Heart left ventricle (tissue), 13 donors: ENCODE data around the gene PRKACA.

Experiments
- POLR2A ChIP-seq, 2 donors: fragments of 450-650 bp; IDR thresholded peaks; one replicate each; pipeline ENCODE4 v1.6.1; 2017; ENCODE audit warnings: antibody characterized with exemption in 2 of 2, mild to moderate bottlenecking in 2 of 2, moderate library complexity in 2 of 2
- TF ChIP-seq, protein P1 (sequence below), 12 donors: fragments of 200-600 bp; sonication (generic) in 4 of 12; IDR thresholded peaks; one replicate each; pipeline versions ENCODE4 v1.5.0 to v1.8.0; 2018 to 2022; ENCODE audit warnings: antibody characterized with exemption in 12 of 12, mild to moderate bottlenecking in 5 of 12
- donor health status: ischemic (EF 13 %, LVEDD 7.1; RV severe dilation, severe dysfunction).
- donor health status: DM: no; HTN: yes; CAD: no.
- donor health status: DM: no; HTN: no; CAD: no.
- donor health status: ischemic (EF 25% LVEDD 6.9; RV normal size, moderate dysfunction).
- donor health status: ischemic (EF 25% LVEDD 5.7; RV mildly dilated, moderate dysfunction).
- donor health status: ischemic (EF 35%, LVEDD 5.7; RV mildly dilated, moderate dysfunction).
- donor health status: nonischemic (EF 11% LVEDD 7.7; RV severe dilation, severe dysfunction).
- donor health status: DM: yes; HTN: yes; CAD: no.
- donor health status: PGD.
- donor health status: ischemic (EF 29% LVEDD 5.4; RV normal size, mild dysfunction).
- donor health status: nonischemic (EF 23%, LVEDD 6.1; RV moderate dilation, normal function).

DNA sequence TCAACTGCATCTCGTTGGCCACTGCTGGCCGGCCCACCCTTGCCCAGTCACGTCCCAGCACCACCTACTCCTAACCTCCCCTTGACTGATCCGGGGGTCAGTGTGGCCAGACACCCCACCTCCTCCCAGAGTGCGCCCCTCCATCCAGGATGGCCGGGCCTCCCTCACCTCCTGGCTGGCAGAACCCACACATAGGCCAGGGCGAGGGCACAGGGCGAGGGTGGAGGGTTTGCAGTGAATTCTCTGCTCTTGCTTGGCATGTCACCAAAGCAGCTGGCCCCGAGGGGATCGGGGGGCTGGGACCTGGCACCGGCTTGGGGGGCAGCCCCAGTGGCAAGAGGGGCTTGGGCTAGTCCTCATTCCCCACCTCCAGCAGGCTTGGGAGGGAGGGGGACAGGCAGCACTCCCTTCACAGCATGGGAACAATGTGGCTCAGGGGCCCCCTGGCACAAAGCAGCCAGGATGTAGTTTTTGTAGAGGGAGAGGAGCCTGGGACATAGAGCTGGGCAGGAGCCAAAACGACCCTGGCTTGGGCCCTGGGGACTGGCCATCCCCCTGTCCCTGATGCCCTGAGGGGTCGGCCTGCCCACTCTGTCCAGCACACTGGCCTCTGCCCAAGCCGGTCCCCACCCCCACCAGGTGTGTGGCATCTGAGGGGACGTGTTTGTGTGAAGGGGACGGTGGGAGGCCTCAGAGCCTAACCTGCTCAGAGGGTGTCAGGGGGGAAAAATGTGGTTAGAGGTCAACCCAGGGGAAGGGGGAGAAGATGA is 47.3 kb upstream of the PRKACA start:
- TF ChIP-seq, protein P1, sequence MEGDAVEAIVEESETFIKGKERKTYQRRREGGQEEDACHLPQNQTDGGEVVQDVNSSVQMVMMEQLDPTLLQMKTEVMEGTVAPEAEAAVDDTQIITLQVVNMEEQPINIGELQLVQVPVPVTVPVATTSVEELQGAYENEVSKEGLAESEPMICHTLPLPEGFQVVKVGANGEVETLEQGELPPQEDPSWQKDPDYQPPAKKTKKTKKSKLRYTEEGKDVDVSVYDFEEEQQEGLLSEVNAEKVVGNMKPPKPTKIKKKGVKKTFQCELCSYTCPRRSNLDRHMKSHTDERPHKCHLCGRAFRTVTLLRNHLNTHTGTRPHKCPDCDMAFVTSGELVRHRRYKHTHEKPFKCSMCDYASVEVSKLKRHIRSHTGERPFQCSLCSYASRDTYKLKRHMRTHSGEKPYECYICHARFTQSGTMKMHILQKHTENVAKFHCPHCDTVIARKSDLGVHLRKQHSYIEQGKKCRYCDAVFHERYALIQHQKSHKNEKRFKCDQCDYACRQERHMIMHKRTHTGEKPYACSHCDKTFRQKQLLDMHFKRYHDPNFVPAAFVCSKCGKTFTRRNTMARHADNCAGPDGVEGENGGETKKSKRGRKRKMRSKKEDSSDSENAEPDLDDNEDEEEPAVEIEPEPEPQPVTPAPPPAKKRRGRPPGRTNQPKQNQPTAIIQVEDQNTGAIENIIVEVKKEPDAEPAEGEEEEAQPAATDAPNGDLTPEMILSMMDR (IDR thresholded peaks at IDR 0.05): no peak
- no peak for TF ChIP-seq POLR2A (IDR thresholded peaks at IDR 0.05)
